ENCODE measurements around the gene TP63.
"Not testable (repeated sequence)": the region's sequence is repeated elsewhere in the genome, so short reads cannot be mapped to it uniquely, and the experiment has no call there.

TP63 gene

GRCh38 chr3:189737071-189737470, 105.9 kb downstream of the TP63 start:
- Mint-ChIP-seq H3K36me3 (no peaks in the 10 kb centered on the region), H3K9me3 (no peaks in the 10 kb centered on the region), H3K27me3 (no peaks in the 10 kb centered on the region), H3K4me1 (no peaks in the 10 kb centered on the region), H3K4me3 (no peak overlapping the region), H3K27ac (no peak overlapping the region)
- ATAC-seq (replicated peaks) (no peak), DNase-seq (no peak)

- H3K27me3 Mint-ChIP-seq: no peaks in the 10 kb centered on the region
- no peak overlapping the region for H3K27ac Mint-ChIP-seq
- H3K4me3 Mint-ChIP-seq: no peak overlapping the region
- DNase-seq (no peak), ATAC-seq (replicated peaks) (no peak)
- H3K4me1 Mint-ChIP-seq: no peaks in the 10 kb centered on the region
- H3K36me3 Mint-ChIP-seq: no peaks in the 10 kb centered on the region
- H3K9me3 Mint-ChIP-seq: no peaks in the 10 kb centered on the region
Observed at GRCh38 chr3:189737619-189738018, 106.4 kb downstream of the TP63 start.

DNA sequence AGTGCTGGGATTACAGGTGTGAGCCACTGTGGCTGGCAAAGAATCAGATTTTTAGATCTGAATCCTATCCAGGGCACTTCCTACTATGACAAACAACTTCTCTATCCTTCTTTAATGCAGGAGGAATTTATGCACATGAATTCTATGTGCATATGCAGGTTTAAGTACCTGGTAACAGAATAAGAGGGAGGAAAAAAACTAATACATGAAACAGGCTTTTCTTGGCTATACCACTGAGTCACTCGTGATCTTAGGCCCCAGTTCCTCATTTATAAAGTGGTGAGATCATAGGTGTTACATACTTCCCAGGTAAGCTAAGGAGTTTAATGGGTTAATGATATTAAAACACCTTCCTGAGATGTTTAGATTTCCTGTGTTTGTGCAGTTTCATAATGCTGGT, 108.2 kb downstream of the TP63 start:
- Mint-ChIP-seq H3K4me1 (no peaks in the 10 kb centered on the region), H3K4me3 (no peak overlapping the region), H3K9me3 (peaks cover under 1 to 1% of the 10 kb centered on the region in 2 donors), H3K27me3 (no peaks in the 10 kb centered on the region), H3K27ac (no peak overlapping the region), H3K36me3 (no peaks in the 10 kb centered on the region)
- ATAC-seq (replicated peaks): no peak
- DNase-seq: no peak

GRCh38 chr3:189740156-189740555, 109.0 kb downstream of the TP63 start:
- no peak for ATAC-seq (replicated peaks)
- no peak overlapping the region for H3K27ac Mint-ChIP-seq
- no peaks in the 10 kb centered on the region for H3K36me3 Mint-ChIP-seq
- no peaks in the 10 kb centered on the region for H3K27me3 Mint-ChIP-seq
- H3K4me3 Mint-ChIP-seq: no peak overlapping the region
- peaks cover 7 to 8% of the 10 kb centered on the region in 2 donors for H3K9me3 Mint-ChIP-seq
- H3K4me1 Mint-ChIP-seq: no peaks in the 10 kb centered on the region
- DNase-seq: no peak

- Mint-ChIP-seq H3K27me3 (no peaks in the 10 kb centered on the region), H3K9me3 (peaks cover 7 to 12% of the 10 kb centered on the region in 2 donors), H3K4me3 (no peak overlapping the region), H3K36me3 (no peaks in the 10 kb centered on the region), H3K27ac (no peak overlapping the region), H3K4me1 (no peaks in the 10 kb centered on the region)
- ATAC-seq (replicated peaks) (no peak), DNase-seq (no peak)
Observed at GRCh38 chr3:189744235-189744634, 113.0 kb downstream of the TP63 start.

DNA sequence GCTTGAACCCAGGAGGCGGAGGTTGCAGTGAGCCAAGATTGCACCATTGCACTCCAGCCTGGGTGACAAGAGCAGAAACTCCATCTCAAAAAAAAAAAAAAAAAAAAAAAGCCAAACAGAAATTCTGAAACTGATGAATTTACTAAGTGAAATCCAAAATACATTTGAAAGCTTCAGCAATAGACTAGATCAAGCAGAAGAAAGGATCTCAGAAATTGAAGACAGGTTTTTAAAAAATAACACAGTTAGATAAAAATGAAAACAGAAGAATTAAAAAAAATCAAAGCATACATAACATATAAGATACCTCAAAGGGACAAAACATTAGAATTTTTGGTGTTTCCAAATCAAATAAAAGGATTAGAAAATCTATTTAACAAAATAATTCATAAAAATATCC, 114.4 kb downstream of the TP63 start:
- no peaks in the 10 kb centered on the region for H3K27me3 Mint-ChIP-seq
- DNase-seq (no peak), ATAC-seq (replicated peaks) (no peak)
- no peaks in the 10 kb centered on the region for H3K36me3 Mint-ChIP-seq
- H3K4me3 Mint-ChIP-seq: no peak overlapping the region
- peaks cover 7 to 12% of the 10 kb centered on the region in 2 donors for H3K9me3 Mint-ChIP-seq
- no peaks in the 10 kb centered on the region for H3K4me1 Mint-ChIP-seq
- no peak overlapping the region for H3K27ac Mint-ChIP-seq

DNA sequence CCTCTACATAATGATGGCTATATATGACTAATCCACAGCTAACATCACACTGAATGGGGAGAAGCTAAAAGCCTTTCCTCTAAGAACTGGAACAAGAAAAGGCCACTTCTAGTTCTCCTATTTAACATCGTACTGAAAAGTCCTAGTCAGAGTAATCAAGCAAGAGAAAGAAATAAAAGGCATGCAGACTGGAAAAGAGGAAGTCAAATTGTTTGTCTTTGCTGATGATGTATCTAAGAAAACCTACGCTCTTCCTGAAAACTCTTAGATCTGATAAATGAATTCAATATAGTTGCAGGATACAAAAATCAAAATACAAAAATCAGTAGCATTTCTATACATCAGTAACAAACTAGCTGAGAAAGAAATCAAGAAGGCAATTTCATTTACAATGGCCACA, 116.9 kb downstream of the TP63 start:
- Mint-ChIP-seq H3K27me3 (no peaks in the 10 kb centered on the region), H3K4me3 (no peak overlapping the region), H3K36me3 (no peaks in the 10 kb centered on the region), H3K4me1 (no peaks in the 10 kb centered on the region), H3K9me3 (peaks cover 7 to 14% of the 10 kb centered on the region in 2 donors), H3K27ac (no peak overlapping the region)
- DNase-seq: no peak
- peak in 1 of 2 donors; percentile 29 for ATAC-seq (replicated peaks)

- H3K27me3 Mint-ChIP-seq; H3K36me3 Mint-ChIP-seq; H3K4me1 Mint-ChIP-seq; H3K9me3 Mint-ChIP-seq; H3K27ac Mint-ChIP-seq; ATAC-seq (replicated peaks); H3K4me3 Mint-ChIP-seq; DNase-seq: not testable (repeated sequence)
Observed at GRCh38 chr3:189750972-189751371, 119.8 kb downstream of the TP63 start.

DNA sequence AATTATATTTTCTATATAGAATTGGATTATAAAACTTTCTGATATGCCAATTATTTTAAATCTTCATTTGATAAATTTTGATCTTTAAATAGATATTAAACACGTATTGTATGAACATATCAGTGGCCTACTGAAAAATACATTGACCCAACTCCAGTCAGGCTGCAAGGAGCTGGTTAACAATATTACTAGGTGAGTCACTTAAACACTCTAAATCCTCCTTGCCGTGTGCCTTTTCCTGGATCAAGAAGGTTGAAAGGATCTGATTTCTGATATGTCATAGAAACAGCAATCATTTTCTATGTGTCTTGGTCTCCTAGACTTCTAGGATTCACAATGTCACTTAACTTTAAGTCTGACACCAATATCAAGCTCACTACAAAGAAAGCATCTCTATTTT, 123.2 kb downstream of the TP63 start:
- Mint-ChIP-seq H3K27ac (no peak overlapping the region), H3K4me1 (no peaks in the 10 kb centered on the region), H3K4me3 (no peak overlapping the region), H3K36me3 (no peaks in the 10 kb centered on the region), H3K9me3 (peaks cover 0 to 1% of the 10 kb centered on the region in 2 donors), H3K27me3 (no peaks in the 10 kb centered on the region)
- no peak for DNase-seq
- no peak for ATAC-seq (replicated peaks)

DNA sequence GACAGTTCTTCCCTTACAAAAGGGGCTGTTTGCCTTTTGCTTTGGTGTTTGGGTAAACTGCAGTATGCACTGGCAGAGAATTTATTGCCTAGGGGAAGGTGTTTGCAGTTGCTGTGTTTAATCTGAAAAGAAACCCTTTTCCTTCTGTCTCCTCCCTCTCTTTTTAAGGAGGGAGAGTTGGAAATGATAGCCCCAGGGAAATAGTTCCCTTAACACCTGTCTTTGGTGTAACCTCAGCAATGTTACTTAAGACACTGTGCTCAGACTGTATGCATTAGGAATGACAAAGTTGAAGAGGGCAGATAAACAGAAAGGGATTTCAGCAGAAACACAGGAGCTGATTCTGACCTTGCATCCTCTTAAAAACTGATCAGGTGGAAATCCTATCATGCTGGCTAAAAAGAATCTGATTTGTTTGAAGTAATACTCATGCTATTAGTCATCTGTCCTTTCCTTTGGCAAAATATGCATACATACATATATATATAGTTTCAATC, 125.4 kb downstream of the TP63 start:
- H3K9me3 Mint-ChIP-seq: peaks cover 4 to 10% of the 10 kb centered on the region in 2 donors
- ATAC-seq (replicated peaks) (no peak), DNase-seq (no peak)
- H3K27me3 Mint-ChIP-seq: no peaks in the 10 kb centered on the region
- H3K4me1 Mint-ChIP-seq: no peaks in the 10 kb centered on the region
- H3K27ac Mint-ChIP-seq: no peak overlapping the region
- H3K36me3 Mint-ChIP-seq: no peaks in the 10 kb centered on the region
- H3K4me3 Mint-ChIP-seq: no peak overlapping the region

DNA sequence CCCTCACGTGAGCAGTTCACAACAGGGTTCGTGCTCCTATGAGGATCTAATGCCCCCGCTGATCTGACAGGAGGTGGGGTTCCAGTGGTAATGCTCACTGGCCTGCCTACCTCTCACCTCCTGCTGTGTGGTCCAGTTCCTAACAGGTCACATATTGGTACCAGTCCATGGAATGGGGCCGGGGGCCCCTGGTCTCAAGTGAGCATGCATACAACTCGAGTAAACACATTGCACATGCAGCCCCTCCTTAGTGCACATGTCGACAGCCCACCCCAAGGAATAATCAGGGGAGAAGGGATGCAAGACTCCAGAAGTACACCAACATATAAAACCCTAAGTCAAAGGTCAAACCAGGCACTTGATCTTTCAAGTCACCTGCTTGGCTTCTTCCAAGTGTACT, 127.0 kb downstream of the TP63 start:
- no peak for ATAC-seq (replicated peaks)
- H3K27ac Mint-ChIP-seq: no peak overlapping the region
- H3K9me3 Mint-ChIP-seq: peaks cover 4 to 11% of the 10 kb centered on the region in 2 donors
- H3K27me3 Mint-ChIP-seq: no peaks in the 10 kb centered on the region
- H3K36me3 Mint-ChIP-seq: no peaks in the 10 kb centered on the region
- no peak overlapping the region for H3K4me3 Mint-ChIP-seq
- no peaks in the 10 kb centered on the region for H3K4me1 Mint-ChIP-seq
- DNase-seq: no peak

DNA sequence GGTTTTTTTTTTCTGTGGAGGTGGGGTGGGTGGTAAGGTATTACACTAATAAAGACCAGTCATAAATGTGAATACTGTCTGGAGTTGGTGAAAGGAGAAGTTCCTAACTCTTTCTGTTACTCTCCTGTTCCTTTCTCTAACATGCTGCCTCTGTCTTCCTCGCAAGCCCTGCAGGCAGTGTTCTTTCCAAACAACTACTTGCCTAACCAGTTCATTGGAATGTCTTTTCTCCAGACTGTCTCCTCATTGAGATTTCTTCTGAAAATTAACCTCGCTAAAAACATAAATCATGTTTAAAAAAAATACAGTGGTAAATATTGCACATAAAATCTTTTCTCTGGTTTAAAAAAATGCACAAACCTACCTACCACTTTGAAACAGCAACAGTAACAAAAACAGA, 135.2 kb downstream of the TP63 start:
- DNase-seq: no peak
- Mint-ChIP-seq H3K27me3 (no peaks in the 10 kb centered on the region), H3K4me1 (no peaks in the 10 kb centered on the region)

DNA sequence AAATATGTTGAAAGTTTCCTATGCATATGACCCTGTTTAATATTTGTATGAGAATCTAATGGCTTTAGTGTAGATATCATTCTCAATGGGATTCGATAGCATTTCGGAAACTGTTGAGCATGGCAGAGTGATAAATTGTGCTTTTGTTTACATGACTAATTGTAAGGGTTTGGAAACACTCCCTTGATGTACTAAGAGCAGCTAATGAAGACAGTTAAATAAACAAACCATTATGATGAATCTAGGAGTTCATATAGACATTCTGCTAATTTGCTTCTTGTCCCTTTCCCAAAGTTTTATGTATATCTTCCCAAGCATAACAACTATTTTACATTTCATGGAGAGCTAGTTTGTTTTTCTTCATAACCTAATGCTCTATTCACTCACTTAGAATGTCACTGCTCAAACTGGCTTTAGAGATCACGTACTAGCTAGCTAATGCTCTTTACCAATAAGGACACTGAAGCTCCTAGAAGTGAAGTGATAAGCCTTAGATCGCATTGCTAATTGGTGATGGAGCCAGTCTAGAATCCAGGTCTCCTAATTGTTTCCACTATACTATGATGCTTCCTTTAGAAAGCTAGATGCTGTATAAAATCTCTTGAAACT, 140.8 kb downstream of the TP63 start:
- no peak for DNase-seq
- no peaks in the 10 kb centered on the region for H3K36me3 Mint-ChIP-seq

More for the DNA sequence above, 135.2 kb downstream of the TP63 start:
- H3K4me3 Mint-ChIP-seq: no peak overlapping the region
- H3K9me3 Mint-ChIP-seq: peaks cover 0 to 4% of the 10 kb centered on the region in 2 donors
- ATAC-seq (replicated peaks): no peak
- no peak overlapping the region for H3K27ac Mint-ChIP-seq
- no peaks in the 10 kb centered on the region for H3K36me3 Mint-ChIP-seq

GRCh38 chr3:189772584-189772983, 141.4 kb downstream of the TP63 start:
- no peaks in the 10 kb centered on the region for H3K4me1 Mint-ChIP-seq

More for the DNA sequence above, 140.8 kb downstream of the TP63 start:
- H3K27me3 Mint-ChIP-seq: no peaks in the 10 kb centered on the region
- no peaks in the 10 kb centered on the region for H3K4me1 Mint-ChIP-seq
- ATAC-seq (replicated peaks): no peak
- no peaks in the 10 kb centered on the region for H3K9me3 Mint-ChIP-seq
- H3K4me3 Mint-ChIP-seq: no peak overlapping the region
- no peak overlapping the region for H3K27ac Mint-ChIP-seq

GRCh38 chr3:189773056-189773455, 141.9 kb downstream of the TP63 start:
- Mint-ChIP-seq H3K9me3 (no peaks in the 10 kb centered on the region), H3K4me1 (no peaks in the 10 kb centered on the region), H3K27me3 (no peaks in the 10 kb centered on the region), H3K27ac (no peak overlapping the region), H3K36me3 (no peaks in the 10 kb centered on the region), H3K4me3 (no peak overlapping the region)
- ATAC-seq (replicated peaks) (no peak), DNase-seq (no peak)

More at GRCh38 chr3:189772584-189772983, 141.4 kb downstream of the TP63 start:
- Mint-ChIP-seq H3K27ac (no peak overlapping the region), H3K36me3 (no peaks in the 10 kb centered on the region), H3K4me3 (no peak overlapping the region), H3K9me3 (no peaks in the 10 kb centered on the region), H3K27me3 (no peaks in the 10 kb centered on the region)
- no peak for ATAC-seq (replicated peaks)
- no peak for DNase-seq
